Vagina (tissue), 2 donors: Measurements from ENCODE around the gene IL1RAPL1. TPM values are rescaled to one million over a fixed set of nuclear protein-coding genes. Genes with fewer than 3 reads are reported as not detected.

Source experiments
- DNase-seq, 2 donors: peaks; one replicate each; pipeline ENCODE4 v3.0.0-alpha.2; 2017; ENCODE audit errors: extremely low spot score in 2 of 2
- H3K27ac ChIP-seq: fragments of 200-600 bp; sonication (generic); one replicate; pipeline ENCODE4 v1.5.1; 2019
- H3K27me3 ChIP-seq: fragments of 200-600 bp; sonication (generic); one replicate; pipeline ENCODE4 v1.5.1; 2019
- H3K36me3 ChIP-seq, 2 donors: fragments of 200-600 bp; sonication (generic); one replicate each; pipeline ENCODE4 v1.5.1; 2017 to 2019
- H3K4me1 ChIP-seq: fragments of 200-600 bp; sonication (generic); one replicate; pipeline ENCODE4 v1.5.1; 2019
- H3K4me3 ChIP-seq, 2 donors: fragments of 200-600 bp; sonication (generic); 1 replicate in 1 of 2; 2 replicates in 1 of 2; pipeline ENCODE4 v1.5.1; 2016 to 2019
- H3K9me3 ChIP-seq: fragments of 200-600 bp; sonication (generic); one replicate; pipeline ENCODE4 v1.5.1; 2019
- POLR2A ChIP-seq, 2 donors: fragments of 450-650 bp; IDR thresholded peaks; one replicate each; pipeline ENCODE4 v1.6.1; 2017; ENCODE audit warnings: antibody characterized with exemption in 2 of 2, mild to moderate bottlenecking in 2 of 2, moderate library complexity in 2 of 2
- POLR2AphosphoS5 ChIP-seq, 2 donors: sonication (generic); formaldehyde crosslinking; IDR thresholded peaks; one replicate each; pipeline ENCODE4 v1.9.0; 2017; ENCODE audit warnings: antibody characterized with exemption in 2 of 2, mild to moderate bottlenecking in 2 of 2, low read depth in 1 of 2; ENCODE audit not compliant: insufficient read depth in 1 of 2
- intact Hi-C: fragments of 100-400 bp; cut with DNase I; formaldehyde crosslinking; loops from one replicate; pipeline ENCODE4 v1.15.1; 2023
- total RNA-seq: library from RNA; depleted of rRNA; stranded (reverse); fragments of >200 nt; gene quantifications from one replicate; pipeline ENCODE4 v1.2.3, GENCODE V29; 2016
- TF ChIP-seq, protein P1 (sequence below), 3 experiments: fragments of 450-650 bp in 2 of 3; fragments of 200-600 bp in 1 of 3; sonication (generic) in 1 of 3; IDR thresholded peaks; one replicate each; pipeline ENCODE4 v1.5.1; 2017 to 2019; ENCODE audit warnings: antibody characterized with exemption in 3 of 3, mild to moderate bottlenecking in 2 of 3, moderate library complexity in 2 of 3

Gene IL1RAPL1
- total RNA-seq, 1 donor from 2014 or later, result not detected

- no peak for DNase-seq
- H3K27ac ChIP-seq, result no peak overlapping the region
- H3K4me1 ChIP-seq, result no peaks in the 10 kb centered on the region
- intact Hi-C loops, result no loop called here
- H3K36me3 ChIP-seq, result no peaks in the 10 kb centered on the region
- no peaks in the 10 kb centered on the region for H3K27me3 ChIP-seq
- no peaks in the 10 kb centered on the region for H3K9me3 ChIP-seq
- H3K4me3 ChIP-seq, result no peak overlapping the region
- TF ChIP-seq POLR2AphosphoS5 (IDR thresholded peaks at IDR 0.05; ENCODE audit: insufficient read depth in 1 of 2, low read depth in 1 of 2) (no peak), POLR2A (IDR thresholded peaks at IDR 0.05) (no peak)
Observed at GRCh38 chrX:29627833-29628232, 1040.6 kb downstream of the IL1RAPL1 start.

GRCh38 chrX:29634516-29634915 lies 1047.3 kb downstream of the IL1RAPL1 start:
- Histone ChIP-seq H3K27me3 (no peaks in the 10 kb centered on the region), H3K4me1 (no peaks in the 10 kb centered on the region), H3K9me3 (no peaks in the 10 kb centered on the region), H3K27ac (no peak overlapping the region), H3K4me3 (no peak overlapping the region), H3K36me3 (no peaks in the 10 kb centered on the region)
- intact Hi-C loops, result no loop called here
- no peak for TF ChIP-seq POLR2A (IDR thresholded peaks at IDR 0.05)
- TF ChIP-seq POLR2AphosphoS5 (IDR thresholded peaks at IDR 0.05; ENCODE audit: insufficient read depth in 1 of 2, low read depth in 1 of 2), result no peak
- TF ChIP-seq, protein P1, sequence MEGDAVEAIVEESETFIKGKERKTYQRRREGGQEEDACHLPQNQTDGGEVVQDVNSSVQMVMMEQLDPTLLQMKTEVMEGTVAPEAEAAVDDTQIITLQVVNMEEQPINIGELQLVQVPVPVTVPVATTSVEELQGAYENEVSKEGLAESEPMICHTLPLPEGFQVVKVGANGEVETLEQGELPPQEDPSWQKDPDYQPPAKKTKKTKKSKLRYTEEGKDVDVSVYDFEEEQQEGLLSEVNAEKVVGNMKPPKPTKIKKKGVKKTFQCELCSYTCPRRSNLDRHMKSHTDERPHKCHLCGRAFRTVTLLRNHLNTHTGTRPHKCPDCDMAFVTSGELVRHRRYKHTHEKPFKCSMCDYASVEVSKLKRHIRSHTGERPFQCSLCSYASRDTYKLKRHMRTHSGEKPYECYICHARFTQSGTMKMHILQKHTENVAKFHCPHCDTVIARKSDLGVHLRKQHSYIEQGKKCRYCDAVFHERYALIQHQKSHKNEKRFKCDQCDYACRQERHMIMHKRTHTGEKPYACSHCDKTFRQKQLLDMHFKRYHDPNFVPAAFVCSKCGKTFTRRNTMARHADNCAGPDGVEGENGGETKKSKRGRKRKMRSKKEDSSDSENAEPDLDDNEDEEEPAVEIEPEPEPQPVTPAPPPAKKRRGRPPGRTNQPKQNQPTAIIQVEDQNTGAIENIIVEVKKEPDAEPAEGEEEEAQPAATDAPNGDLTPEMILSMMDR (IDR thresholded peaks at IDR 0.05), result no peak
- DNase-seq, result no peak

- H3K36me3 ChIP-seq, result no peaks in the 10 kb centered on the region
- DNase-seq, result no peak
- no peak overlapping the region for H3K4me3 ChIP-seq
- no peak overlapping the region for H3K27ac ChIP-seq
- H3K27me3 ChIP-seq, result no peaks in the 10 kb centered on the region
- intact Hi-C loops, result no loop called here
- no peaks in the 10 kb centered on the region for H3K9me3 ChIP-seq
- TF ChIP-seq POLR2AphosphoS5 (IDR thresholded peaks at IDR 0.05; ENCODE audit: insufficient read depth in 1 of 2, low read depth in 1 of 2) (no peak), POLR2A (IDR thresholded peaks at IDR 0.05) (no peak)
- TF ChIP-seq, protein P1 (IDR thresholded peaks at IDR 0.05), result no peak
- no peaks in the 10 kb centered on the region for H3K4me1 ChIP-seq
Observed at GRCh38 chrX:29636331-29636730, 1049.1 kb downstream of the IL1RAPL1 start.

DNA sequence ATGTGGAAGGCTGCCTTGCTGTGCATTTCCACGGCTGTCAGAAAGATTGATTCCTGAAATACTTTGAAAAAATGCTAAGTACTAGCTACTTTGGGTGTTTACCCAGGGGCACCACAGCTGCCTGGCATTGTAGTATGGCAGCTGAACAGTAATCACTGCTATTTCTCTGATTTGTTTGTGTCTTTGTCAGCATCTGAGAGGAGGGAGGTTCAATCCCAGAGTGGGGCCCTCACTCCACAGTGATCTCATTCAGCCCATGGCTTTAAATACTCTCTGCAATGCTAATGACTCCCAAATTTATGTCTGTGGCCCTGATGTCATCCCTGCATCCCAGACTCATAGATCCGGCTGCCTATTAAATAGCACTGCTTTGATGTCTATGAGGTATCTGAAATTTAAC lies 1052.9 kb downstream of the IL1RAPL1 start:
- H3K4me3 ChIP-seq, result no peak overlapping the region
- no peak overlapping the region for H3K27ac ChIP-seq
- TF ChIP-seq, protein P1 (IDR thresholded peaks at IDR 0.05), result no peak
- TF ChIP-seq POLR2A (IDR thresholded peaks at IDR 0.05) (no peak), POLR2AphosphoS5 (IDR thresholded peaks at IDR 0.05; ENCODE audit: insufficient read depth in 1 of 2, low read depth in 1 of 2) (no peak)
- no peaks in the 10 kb centered on the region for H3K27me3 ChIP-seq
- H3K9me3 ChIP-seq, result no peaks in the 10 kb centered on the region
- H3K36me3 ChIP-seq, result no peaks in the 10 kb centered on the region
- intact Hi-C loops, result no loop called here
- no peak for DNase-seq
- no peaks in the 10 kb centered on the region for H3K4me1 ChIP-seq

- H3K4me3 ChIP-seq, result no peak overlapping the region
- TF ChIP-seq POLR2AphosphoS5 (IDR thresholded peaks at IDR 0.05; ENCODE audit: insufficient read depth in 1 of 2, low read depth in 1 of 2), result no peak
- TF ChIP-seq POLR2A (IDR thresholded peaks at IDR 0.05), result no peak
- TF ChIP-seq, protein P1 (IDR thresholded peaks at IDR 0.05), result no peak
- no peaks in the 10 kb centered on the region for H3K4me1 ChIP-seq
- no peaks in the 10 kb centered on the region for H3K27me3 ChIP-seq
- intact Hi-C loops, result no loop called here
- no peaks in the 10 kb centered on the region for H3K36me3 ChIP-seq
- DNase-seq, result no peak
- no peaks in the 10 kb centered on the region for H3K9me3 ChIP-seq
- H3K27ac ChIP-seq, result no peak overlapping the region
Observed at GRCh38 chrX:29641461-29641860, 1054.2 kb downstream of the IL1RAPL1 start.
